NCI-H2227 (cell line): ENCODE results near the gene CENPP.

Source experiments
- DNase-seq: peaks from one replicate; lab custom pipeline; 2025; ENCODE audit not compliant: unreplicated experiment; lab: John Stamatoyannopoulos, UW

Gene CENPP

DNA sequence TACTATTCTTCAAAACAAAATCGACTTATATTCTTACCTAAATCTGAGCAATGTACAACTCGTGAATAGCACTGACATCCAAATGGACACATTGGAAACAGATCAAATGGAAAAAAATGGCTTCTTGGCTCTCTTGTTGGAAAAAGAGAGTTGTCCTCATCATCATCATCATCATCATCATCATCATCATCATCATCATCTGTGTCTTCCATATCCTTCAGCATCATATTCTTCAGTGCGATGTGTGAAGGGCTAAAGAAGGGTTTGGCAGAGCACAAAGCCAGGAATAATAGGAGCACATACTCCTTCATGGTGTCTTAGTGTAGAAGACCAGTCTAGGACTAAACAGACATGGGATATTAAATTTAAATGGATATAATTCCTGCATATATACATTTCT is 148.8 kb downstream of the CENPP start:
- no peak for DNase-seq

DNA sequence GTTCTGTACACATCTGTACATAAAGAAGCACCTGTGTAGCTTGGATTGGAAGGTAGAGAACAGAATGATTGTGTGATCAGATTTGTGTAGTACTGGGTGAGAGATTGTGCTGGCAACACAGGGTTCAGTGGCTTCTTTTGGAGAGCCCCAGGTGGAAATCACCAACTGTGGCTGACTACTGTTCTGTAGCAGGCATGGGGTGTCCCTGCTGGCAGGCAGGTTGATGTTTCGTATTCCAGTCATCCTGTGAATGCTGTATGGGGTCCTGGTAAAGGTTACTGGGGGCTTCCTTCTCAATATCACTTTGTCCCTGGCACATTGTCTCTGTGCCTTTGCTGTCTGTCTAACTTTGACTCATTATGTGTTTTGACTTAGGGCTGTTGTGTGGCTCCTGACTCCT is 151.2 kb downstream of the CENPP start:
- DNase-seq = no peak

DNA sequence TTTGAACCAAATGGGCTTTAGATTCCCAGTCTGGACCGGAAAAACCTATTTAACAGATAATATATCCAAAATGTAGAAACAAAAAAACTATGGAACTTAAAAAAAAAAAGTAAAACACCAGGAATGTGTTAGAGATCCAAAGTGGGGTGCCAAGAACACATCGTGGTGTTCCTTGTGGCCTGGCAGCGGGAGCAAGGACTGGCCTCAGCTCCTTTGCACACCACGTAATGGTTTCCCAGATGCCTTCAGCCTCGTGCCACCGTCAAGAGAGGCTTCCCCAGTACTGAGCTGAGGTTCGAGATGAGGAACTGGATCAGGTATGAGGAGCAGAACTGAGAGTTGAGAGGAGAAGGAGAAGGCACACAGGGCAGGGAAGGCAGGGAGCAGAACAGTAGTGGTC is 153.0 kb downstream of the CENPP start:
- no peak for DNase-seq

DNA sequence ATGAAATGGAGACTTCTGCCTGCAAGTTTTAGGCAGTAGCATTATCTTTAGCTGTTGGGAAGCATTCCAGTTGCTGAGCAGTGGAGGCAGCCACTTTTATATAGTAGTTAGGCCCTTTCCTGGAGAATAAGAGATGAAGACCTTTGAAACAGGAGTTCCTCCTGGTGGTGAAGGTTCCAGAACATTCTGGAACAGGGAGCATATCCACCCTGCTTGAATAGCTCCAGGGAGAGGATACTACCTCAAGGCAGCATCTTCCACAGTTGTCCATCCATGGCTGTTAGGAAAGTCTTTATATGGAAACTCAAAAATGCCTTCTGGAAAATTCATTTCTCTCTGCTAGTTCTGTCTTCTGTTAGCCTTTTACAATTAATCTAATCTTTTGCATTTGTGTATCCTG is 153.6 kb downstream of the CENPP start:
- no peak for DNase-seq

DNA sequence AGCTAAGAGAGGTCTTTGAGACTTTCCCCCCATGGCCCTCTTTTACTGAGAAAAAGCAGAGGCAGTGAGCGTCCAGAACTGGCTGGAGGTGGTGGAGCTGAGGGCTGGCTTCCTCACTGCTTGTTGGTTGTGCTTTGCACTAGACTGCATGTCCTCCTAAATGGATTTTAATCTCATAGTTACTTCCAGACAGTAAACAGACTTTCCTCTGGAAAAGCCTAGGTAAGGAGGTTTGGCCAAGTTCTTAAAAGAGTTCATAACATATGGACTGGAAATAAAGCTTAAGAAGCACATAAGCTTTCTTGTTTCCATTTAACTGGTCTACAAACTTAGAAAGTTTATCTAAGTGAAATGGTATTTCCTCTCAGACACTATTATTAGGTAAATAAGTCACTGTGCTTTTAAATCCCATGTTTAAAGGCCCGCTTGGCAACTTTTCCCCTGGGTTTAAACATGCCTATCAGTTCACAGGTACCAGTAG is 154.6 kb downstream of the CENPP start:
- no peak for DNase-seq

DNA sequence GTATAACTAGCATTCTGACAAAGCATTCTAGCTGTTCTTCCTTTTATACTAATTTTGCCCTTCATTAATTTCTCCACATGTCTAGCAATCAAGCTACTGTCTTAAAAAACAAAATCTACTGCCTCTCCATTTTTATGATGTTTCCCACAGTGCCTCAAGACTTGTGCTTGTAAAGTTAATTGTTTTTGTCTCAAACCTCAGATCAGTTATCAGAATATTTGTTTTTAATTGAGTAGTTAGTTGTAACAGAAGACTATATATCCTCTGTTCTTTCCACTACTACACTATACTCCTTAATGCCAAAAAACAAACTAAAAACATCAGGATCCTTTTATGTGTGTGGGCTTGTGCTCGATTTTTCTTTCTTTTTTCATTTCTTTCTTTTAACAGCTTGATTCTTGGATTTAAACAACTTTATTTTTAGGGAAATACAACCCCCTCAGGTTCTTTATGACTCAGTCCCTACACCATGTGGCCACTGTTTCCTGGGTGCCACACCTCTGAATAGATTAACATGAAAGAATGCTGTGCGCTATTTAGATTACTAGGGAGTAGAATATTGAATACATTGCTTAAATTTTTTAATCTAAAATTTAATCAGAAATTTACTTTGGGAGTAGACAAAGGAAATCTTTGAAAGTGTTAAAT is 155.4 kb downstream of the CENPP start:
- DNase-seq = no peak

DNA sequence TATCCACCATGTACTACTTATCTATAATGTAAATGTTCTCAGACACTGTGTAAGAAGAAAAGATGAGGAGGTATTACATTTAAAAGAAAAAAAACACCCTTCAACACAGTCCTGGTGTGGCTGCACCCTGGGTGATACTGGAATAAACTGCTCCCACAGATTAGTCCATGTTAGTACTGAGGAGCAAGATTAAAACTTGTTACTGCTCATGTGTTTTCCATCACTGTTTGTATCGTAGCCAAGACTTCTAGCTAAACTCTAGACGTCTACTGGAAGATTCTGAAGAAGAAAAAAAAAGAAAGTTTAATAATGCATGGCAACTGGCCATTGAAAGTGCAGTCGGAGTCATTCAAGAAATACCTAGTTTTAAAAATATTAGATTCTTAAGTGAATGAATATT is 156.6 kb downstream of the CENPP start, which contains the start of gene ASPN:
ASPN (minus strand) TSS at position 178 of the 400 bp plus-strand sequence.
- no peak for DNase-seq

DNA sequence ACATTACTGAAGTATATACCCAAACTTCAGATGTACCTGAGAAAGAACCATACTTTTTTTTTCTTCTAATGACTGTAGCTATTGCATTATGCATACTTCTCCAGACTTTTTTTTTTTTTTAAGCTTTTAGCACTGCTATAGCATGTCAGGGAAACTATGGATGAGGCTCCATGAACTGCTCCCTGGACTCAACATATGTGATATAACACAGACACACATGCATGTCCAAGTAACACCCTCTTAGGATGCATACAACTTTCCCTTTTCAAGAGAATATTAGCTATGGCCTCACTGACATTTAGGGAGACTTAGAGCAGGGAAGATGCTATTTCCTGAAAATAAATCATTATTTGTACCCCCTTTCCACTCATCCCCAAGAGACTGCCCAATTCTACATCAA is 157.1 kb downstream of the CENPP start:
- no peak for DNase-seq

DNA sequence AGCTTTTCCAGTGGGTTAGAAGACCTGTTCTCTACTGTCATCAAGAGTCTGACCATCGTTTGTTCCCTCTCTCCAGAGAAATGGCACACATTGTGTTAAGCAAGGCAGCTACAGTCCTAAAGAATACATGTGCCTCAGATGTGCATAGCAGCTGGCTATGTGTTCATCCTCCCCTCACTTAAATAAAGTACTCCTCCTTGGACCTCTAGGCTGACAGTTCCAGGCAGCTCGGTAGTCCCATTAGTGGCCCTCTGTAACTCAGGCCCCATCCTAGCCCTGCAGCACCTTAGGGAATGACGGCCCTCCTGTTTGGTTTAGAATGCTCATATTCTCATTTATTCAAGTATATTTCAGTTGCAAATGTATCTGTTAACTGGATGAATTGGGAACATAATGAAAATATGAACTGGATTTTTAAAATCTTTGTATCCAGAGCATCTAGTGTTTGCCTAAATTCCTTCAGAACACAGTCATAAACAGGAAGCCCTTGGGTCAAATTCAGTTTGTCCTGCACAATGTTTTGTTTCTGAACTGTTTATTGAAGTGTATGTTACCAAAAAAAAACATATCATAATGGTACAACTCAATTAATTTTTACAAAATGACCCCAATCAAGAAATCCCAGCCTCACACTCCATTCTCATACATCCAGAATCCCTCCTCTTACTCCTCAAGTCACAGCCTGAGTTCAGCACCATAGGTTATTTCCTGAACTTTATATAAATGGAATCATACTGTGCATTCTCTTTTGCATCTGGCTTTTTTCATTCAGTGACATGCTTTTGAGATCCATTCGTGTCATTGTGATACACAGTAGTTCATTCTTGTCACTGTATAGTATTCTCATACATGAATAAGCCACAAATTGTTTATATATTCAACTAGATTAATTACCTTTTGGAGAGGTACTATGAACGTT is 158.1 kb downstream of the CENPP start:
- no peak for DNase-seq

DNA sequence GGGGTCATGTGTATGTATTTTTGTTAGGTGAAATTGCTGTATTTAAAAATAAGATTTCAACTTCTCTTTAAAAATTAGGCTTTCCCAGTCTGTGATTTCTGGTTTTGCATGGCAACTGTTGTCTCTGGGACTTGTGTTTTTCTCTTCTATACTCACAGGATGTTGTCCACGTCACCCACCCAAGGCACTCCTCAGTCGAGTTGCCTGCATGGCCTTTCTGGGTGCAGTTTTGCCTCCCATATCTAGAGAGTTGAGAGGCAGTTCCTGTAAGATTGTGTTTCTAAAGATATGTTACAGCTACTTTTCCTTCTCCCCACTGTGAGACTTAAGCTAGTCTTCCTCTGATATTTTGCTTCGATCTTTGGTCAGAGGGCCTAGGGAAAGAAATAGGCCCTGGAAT is 158.8 kb downstream of the CENPP start:
- DNase-seq = no peak

DNA sequence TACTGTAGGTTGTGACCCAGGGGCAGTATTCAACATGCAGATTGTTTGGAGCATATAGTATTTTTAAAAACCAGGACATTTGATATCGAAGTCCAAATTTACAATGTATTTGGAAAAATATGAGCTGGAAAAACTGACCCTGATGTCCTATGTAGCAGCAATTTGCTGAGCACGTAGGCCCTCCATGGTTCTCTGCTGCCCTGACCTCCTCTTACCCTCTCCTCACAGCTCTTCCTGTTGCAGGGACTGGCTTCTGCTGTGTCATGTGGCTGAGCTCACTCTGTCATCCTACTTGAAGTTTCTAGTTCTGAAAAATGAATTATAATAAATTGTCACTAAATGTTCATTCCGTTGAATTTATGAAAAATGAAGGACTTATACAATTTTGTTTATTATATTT is 160.6 kb downstream of the CENPP start:
- no peak for DNase-seq

DNA sequence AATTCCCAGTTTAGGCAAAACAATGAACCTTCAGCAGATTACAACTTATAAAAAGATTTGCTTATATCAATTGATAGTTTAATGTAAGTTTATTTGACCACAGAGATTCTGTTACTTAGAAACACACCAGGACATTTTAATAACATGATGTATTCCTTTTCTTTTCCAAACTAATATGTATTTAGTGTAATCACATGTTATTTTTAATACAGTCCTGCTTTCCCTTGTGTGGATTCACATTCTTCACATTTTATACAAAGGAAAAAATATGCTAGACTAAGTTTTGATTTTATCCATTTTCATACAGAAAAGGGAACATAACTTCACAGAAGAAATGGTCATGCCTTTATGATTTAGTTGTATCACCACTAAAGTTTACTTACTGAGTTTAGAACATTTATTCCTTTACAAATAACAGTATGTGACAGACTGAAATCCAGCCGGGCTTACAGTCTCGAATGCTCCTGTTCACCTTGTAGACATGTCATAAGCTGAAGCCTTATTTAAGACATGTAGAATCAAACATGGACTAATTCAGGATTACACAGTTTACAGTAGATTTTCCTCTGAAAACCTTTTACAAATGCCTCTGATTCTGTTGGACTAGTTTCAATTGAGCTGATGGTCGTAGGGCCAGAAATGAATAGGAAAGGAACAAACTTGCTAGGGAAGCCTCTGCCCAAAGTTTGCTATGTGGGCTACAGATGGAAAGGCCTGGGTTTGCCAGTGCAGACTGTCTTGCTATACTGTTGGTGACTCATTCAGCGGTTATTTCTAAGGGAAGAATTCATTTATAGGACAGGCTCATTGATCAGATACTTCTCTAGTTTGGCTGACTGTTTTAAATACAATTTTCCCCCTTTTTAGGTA is 163.2 kb downstream of the CENPP start:
- no peak for DNase-seq

DNA sequence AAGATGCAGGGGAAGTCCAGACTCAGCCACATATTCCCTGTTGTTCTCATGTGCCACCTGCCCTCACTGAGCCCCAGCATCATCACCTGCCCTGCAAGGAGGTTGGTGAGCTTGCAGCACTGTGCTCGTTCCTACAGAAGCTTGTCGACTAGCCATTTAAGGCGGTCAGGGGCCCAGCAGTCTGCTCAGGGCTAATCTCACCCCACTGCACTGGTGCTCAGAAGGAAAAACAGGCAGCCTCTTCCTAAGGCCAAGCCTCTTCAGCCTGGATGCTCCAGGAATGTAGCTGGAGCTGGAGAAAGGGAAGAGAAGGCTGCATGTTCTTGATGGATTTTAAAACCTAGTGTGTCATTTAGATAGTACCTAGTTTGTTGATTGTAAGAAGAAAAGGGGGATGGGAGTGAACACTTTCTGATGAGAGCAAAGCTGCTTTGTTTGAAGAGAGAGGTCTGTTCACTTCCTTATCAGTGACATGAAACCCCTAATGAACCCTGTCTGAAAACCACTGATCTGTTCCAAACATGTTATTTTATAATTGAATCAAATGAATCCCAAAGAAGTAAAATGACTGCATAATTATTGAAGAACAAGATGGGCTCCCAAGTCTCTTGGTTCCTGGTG is 167.1 kb downstream of the CENPP start:
- DNase-seq = no peak

DNA sequence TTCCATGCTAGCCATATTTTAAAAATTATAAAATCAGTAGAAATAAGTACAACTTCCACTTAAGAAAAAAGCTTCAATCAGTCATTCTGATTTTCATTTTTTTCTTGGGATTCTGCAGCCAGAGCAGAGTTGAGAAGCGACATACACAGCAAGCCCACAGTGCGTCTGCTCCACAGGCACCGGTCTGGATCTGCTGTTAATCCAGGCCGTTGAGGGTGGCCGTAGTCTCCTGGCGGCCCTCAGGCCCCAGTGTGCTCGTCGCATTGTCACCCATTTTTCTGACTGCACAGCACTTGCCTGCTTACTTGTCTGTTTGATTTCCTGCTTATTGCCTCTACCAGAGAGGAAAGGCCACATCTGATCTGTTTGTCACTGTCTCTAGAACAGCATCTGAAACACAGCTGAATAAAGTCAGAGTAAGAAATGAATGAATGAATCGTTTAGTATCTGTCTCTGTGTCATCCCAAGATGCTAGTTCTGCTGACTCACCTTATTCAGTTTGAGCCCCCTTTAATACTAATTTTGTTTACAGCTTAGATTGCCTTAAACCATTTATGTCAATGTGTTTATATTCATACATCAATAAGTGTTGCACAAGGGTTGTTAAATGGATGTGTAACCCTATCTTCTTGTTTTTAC is 168.1 kb downstream of the CENPP start:
- DNase-seq = no peak

DNA sequence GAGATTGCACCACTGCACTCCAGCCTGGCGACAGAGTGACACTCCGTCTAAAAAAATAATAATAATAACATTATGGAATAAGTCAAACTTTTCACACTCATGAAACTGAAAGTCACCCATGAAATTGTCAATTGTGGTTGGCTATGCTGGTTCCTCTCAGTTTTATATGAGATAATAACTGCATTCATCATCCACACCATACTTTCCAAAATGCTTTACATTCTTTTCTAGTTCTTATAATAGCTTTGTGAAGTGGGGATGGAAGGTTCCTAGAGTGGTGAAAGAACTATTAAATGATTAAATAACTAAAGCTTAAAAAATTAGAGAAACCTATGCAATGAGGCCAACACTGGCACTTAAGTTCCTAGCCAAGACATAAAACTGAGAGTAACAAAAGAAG is 169.1 kb downstream of the CENPP start:
- no peak for DNase-seq

DNA sequence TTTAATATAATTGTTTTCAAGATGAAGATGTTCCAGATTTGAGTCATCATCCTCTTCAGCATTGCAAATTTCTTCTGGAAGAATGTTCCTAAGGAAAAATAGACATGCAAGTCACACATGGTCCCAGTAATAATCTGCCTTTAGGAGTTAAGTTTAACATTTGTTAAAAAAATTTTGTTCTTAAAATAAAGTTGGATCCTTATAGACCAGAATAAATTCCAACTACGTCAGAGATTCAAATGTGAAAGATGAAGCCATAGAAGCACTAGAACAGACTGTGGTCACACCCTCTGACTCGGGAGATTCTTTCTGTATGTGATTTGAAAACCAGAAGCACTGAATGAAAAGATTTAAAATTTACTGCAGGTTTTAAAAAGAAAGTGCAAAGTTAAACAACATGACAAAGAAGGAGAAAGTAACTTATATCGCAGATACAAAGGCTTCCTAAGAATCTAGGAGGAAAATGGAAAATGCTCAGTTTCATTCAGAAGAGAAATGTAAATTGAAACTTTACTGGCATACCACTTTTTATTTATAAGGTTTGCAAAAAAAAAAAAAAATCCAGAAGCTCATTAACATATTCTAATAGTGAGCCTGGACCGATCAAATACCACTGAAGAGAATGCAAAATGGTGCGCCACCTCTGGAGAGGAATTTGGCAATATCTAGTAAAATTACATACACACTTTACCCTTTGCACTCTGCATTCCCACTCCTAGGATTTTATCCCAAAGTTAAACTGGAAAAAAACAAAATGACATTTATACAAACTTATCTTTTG is 170.8 kb downstream of the CENPP start:
- DNase-seq = no peak

DNA sequence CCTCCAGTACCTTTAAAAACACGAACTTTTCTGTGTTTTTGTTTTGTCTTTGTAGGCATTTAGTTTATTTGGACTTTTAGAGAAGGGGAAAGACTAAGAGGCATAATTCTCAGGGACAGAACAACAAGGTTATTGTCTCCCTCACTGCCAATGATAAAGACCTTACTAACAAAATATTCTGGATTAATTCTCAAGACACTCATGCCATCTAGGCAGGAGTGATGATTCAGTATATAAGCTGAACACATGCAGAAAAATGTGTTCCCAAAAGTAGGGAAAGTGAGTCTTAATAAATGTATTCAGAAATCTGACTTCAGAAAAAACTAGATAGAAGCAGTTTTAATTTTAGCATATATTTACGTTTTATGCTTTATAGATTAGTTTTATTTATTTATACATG is 173.9 kb downstream of the CENPP start:
- no peak for DNase-seq

DNA sequence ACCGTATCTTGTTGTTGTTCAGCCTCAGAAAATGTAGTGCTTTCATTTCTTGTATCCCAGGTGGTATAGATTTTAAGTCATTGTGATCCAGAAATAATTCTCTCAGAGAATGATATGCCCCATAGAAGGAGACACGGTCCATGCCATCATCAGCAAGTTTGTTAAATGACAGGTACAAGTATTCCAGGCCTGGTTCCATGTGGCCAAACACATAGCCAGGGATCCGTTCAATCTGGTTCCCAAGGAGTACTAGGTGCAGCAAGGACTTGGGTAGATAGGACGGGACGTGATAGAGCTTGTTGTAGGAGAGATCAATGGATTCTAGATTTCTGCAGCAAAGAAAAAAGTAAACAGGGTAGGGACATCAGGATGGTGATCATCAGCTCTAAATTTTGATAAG is 175.0 kb downstream of the CENPP start:
- DNase-seq = no peak

DNA sequence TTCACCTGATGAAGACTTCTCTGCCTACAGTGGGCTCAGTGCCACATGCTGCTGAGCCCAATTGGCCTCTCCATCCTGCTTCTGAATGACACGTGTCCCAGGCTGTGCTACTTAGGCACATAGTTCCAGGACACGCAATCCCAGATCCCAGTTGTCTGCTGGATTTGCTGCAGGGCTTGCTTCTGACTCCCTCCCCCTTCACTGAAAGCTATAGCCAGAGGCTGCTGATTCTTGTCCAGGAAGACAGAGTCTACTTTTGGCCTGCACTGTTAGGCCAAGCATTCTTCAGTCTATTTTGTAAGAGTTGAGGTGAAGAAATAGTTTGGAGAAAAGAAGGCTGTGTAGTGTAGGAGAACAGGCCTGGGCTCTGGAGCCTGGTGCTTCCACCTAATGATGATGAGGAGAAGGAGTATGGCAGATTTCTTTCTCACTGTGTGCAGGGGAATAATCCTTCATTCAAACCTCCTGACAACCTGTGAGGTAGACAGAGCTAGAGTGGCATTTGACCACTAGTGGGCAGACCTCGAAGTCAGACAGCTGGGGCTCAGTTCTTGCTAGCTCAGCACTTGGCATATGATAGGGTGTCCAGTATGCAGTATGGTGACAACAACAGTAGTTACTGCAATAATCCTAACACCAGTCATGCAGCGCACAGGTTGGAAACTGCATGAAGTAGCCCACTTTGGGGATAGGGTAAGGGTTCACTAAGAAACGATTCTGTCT is 176.1 kb downstream of the CENPP start:
- peak; percentile 27 for DNase-seq
